HL-60/S4 (cell line): ENCODE measurements around the gene EIF1B.

Source experiments
- in situ Hi-C: fragments of 300-500 bp; cut with MboI; formaldehyde crosslinking; loops from 2 replicates; pipeline ENCODE4 v1.14.3; 2022; ENCODE audit warnings: low sequenced_read_pairs

The EIF1B gene

DNA sequence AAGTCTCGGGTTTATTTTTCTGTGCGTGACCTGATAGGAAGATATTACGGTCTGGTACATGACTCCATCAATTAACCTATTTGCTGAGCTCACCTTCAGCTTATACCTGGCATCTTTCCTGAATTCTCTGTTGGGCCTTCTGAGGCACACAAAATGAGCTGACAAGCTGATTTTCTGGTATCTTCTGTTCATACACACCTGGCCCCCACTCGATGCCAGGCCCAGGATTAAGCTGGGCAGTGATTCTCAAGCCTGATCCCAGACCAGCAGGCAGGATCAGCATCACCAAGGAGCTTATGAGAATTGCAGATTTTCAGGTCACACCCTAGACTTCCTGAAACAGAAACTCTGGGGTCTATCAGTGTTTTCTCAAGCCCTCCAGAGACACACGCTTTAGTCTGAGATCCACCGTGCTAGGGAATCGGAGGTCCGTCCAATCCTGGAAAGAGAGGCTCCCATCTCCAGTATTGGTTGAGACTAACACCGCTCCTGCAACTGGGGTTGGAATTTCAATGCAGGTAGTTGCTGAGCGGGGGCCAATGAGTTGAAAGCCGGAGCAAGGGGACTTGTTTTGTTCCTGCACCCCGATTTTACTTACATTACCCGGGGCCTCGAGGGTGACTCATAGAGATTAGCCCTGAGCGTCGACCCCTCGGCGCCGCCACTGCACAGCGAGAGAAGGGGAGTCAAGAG, 636 bp upstream of the EIF1B start:
- in situ Hi-C loops = no loop called here

DNA sequence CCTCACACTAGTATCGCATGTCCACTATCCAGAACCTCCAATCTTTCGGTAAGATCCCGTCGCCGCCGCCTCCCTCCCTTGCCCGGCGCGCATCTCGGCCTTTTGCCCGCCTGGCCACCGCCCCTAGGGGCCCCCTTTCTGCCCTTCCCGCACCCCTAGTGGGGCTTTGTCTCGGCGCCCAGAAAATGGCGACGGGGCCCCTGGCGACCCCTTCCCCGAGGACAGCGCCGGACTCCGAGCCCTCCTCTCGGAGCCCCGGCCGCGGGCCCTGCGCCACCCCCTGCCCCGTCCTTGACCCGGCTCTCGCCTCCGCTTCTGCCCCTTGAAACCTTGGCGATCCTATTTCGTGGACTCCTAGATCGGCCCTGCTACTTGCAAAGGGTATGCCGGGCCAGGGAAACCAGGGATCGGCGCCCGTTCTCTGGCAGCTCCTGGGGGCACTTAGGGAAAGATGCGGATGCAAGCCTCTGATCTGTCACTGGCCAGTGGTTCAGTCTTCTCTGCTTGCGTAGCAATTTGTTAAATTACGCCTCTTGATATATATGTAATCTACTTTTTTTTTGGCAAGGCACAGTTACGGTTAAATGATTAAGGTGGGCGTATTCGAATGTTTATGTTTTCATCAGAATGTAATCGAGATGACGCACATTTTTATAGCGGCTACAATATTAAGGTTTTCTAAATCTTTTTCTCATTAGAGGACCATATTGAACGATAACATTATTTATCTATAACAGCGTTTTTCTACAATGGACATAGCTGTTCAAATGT, 603 bp downstream of the EIF1B start:
- in situ Hi-C loops = loop anchor here (10.0 kb wide), 1 partner anchor 115 kb away; no protein-coding TSS in a partner anchor

DNA sequence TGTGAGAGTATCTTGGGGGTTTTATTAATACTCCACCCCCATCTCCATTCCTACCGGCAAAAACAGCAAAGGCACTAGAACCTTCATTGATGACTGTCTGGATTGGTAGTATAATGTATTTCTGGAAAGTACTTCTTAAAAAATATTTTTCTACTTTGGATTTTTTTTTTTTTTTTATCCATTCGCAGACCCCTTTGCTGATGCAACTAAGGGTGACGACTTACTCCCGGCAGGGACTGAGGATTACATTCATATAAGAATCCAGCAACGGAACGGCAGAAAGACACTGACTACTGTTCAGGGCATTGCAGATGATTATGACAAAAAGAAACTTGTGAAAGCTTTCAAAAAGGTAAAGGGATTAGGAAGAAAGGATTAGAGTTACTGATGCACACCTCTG, 1.2 kb downstream of the EIF1B start:
- in situ Hi-C loops = loop anchor here (10.0 kb wide), 1 partner anchor 116 kb away; no protein-coding TSS in a partner anchor

DNA sequence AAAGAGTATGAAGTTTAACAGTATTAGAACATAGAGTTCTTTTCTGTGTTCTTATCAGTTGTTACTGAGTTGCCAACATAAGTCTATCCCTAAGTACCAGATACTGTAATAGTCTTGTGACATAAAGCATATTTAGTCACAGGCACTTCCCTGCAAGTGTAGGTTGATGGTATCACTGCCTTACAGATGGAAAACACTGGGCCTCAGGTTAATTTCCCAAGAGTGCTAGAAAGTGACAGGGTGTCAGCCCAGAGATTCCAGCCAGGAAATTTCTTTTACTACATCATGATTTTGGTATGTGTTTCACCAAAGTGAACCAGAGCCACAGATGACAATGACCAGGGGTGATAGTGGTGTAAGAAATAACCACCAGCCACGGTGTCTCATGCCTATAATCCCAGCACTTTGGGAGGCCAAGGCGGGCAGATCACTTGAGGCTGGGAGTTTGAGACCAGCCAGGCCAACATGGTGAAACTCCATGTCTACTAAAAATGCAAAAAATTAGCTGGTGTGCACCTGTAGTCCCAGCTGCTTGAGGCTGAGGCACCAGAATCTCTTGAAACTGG, 3.2 kb downstream of the EIF1B start:
- in situ Hi-C loops = loop anchor here (10.0 kb wide), 1 partner anchor 118 kb away; no protein-coding TSS in a partner anchor

DNA sequence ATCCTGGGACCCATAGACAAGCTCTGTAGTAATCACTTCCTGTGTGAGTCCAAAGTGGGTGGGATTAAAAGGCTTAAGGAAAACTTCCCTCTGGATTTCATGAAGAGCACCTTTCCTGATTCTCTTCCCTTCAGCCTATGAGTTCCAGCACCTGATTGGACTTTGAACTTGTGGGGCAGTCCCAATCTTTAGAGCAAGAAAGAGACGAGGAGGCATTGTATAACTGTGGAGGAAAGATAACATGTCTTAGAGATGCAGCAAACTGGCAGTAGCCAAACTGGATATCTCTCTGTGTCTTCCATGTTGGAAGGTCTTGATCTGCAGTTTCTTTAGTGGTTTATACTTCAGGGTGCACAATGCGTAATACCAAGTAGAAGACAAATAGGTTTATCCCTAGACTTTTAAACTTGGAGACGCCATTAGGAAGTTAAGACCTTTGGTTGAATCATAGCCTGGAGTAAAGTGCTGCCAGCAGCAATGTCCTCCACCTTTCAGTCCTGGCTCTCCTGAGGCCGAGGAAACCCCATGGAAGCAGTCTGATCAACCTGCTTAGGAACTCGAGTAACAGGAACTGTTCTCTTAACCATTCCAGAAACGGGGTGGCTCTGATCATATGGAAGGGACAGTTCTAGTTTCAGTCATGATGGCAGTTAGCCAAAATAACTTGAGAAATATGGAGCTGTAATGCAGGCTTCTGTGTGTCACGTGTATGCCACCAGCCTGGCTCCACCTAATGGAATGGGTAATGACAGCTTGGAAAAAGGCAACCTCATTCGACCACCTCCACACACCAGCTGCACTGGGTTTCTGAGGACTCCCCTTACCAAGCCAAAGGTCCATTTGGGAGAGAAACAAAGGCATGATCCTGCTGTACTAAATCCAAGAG, 4.7 kb downstream of the EIF1B start:
- in situ Hi-C loops = loop anchor here (10.0 kb wide), 1 partner anchor 119 kb away; no protein-coding TSS in a partner anchor

DNA sequence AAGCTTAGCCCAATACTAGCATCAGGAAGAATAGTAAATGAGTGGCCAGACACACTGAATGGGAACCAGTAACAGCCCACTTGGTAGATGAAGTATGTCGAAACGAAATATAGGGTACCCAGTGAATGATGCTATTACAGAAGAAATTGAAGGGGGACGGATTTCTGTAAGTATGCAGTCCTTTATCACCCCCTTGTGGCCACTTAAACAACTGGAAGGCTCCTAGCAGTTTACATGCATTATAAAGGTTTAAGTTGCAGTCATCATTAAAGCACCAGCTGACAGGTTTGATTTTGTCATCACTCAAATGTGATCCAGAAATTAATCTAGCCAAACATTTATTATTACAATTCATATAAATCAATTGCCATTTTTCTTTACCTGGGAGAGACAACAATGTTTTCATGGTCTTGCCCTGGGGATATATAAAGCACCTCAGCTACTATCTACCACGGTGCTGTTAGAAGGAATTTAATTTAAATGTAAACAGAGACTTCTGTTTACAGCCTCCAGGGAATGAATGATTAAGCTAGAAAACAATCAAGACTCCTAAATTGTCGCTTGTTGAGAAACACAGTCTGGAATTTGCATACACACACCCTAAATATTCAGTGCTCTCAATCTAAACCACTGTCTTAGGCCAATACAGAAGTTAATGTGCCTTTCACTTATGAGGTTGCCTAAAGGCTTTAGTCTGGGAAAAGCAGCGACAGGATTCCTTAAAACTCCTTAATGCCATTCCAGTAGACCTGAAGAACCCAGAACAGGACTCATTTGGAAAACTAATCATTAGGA, 7.8 kb downstream of the EIF1B start:
- in situ Hi-C loops = loop anchor here (10.0 kb wide), 1 partner anchor 122 kb away; no protein-coding TSS in a partner anchor

DNA sequence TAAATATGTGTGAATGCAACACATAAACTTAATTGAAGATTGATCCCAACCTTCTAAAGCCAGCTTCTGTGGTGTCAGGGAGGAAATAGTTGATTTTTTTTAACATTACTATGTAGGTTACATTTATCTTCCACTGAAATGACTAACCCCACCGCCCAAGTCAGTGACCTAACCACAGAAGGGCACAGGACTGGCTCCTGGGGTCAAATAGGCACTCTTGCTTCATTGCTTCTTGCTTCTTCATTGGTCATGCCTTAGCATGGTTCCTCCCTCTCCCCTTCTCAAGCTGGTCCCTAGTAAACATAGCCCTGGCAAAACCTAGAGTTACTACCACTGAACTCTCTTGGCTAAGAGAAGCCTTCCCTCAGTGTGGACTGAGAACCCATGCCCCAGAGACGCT, 12.3 kb downstream of the EIF1B start:
- in situ Hi-C loops = no loop called here

DNA sequence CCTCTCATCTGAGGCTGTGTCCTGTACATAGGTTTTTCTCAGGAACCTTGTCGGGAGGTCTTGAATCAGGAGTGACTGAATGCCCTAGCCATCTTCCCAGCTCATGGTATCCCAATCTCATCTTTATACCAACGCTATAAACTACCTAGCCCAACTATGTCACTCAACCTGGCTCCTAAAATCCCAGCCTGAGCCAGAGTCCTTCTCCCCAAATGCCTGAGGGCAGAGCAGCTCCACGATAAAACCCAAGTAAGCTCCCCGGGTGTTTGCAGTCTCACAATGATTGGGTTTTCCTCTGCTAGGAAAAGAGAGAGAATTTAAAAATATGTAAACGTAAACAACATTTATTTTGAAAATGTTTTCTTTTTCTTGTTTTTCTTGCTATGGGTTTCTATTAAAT, 14.4 kb downstream of the EIF1B start:
- in situ Hi-C loops = no loop called here

DNA sequence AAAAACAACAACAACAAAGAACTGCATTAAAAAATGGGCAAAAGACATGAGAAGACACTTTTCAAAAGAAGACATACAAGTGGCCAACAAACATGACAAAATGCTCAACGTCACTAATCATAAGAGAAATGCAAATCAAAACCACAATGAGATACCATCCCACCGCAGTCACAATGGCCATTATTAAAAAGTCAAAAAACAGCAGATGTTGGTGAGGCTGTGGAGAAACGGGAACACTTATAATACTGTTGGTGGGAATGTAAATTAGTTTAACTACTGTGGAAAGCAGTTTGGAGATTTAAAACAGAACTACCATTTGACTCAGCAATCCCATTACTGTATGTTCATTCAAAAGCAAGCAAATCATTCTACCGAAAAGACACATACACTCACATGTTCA, 15.1 kb downstream of the EIF1B start:
- in situ Hi-C loops = loop anchor here (25.0 kb wide), 1 partner anchor 1563 kb away; no protein-coding TSS in a partner anchor

DNA sequence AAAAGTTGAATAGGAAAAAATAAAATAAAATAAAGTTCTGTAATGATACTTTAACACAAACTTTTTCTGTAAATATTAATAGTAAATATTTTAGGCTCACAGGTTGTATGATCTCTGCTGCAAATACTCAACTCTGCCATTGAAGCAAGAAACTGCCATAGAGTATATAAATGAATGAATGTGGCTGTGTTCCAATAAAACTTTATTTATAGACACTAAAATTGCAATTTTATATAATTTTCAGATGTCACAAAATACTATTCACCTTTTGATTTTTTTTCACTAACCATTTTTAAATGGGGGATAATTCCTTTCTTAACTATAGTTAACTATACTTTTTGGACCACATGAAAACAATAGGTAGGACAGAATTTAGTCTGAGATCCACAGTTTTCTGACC, 16.0 kb downstream of the EIF1B start:
- in situ Hi-C loops = loop anchor here (25.0 kb wide), 1 partner anchor 1562 kb away; no protein-coding TSS in a partner anchor

DNA sequence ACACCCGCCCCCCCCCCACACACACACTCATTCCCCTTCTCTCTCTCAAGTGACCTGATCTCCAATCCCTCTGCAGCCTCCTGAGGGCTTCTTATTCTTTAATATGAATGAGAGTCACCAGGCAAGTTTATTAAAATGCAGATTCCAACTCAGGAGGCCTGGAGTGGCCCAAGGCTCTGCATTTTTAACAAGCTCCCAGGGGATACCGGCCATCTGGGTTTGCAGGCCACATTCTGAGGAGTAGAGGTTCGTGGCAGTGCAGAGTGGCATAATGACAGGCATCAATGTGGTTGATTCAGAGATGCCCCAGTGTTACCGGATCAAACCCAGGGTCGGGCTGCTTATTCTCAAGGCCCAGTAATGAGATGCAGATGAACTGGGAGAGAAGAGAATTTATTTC, 18.9 kb downstream of the EIF1B start:
- in situ Hi-C loops = loop anchor here (25.0 kb wide), 1 partner anchor 1559 kb away; no protein-coding TSS in a partner anchor

DNA sequence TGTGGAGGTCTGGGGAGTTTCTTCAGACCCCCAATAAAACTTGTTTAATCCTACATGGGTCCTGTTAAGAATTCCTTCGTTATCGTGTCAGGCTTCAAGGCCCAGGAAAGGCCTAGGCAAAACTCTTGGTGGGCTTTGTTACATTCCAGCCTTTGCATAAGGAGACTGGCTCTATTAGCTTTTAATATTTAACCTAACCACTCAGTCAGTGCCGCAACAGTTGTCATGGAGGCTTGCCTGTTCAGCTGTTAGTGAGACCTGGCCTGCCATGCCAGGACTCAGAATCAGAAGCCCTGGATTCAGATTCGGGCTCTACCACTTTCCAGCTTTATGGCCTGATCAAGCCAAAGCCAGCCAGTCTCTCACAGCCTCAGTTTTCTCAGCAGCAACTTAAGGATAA, 19.6 kb downstream of the EIF1B start:
- in situ Hi-C loops = loop anchor here (25.0 kb wide), 1 partner anchor 1558 kb away; no protein-coding TSS in a partner anchor

DNA sequence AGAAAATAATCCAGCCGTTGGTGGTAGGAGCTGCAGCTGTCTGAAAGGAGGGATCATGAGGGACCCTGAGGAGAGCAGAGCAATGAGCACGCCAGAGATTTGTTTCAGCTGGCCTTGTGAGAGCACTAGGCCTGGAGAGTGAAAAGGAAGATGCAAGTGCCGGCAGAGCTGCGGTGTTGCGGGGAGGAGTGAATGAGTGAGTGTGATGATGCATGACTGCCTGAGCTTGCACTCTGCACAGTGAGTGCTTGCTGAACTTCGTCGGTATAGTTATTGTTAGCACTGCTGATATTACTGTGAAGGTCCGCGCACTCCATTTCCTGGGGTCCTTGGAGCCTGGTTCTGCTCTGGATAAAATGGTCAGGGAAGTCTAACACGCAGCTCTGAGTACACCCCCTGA, 23.2 kb downstream of the EIF1B start:
- in situ Hi-C loops = loop anchor here (25.0 kb wide), 1 partner anchor 1555 kb away; no protein-coding TSS in a partner anchor

DNA sequence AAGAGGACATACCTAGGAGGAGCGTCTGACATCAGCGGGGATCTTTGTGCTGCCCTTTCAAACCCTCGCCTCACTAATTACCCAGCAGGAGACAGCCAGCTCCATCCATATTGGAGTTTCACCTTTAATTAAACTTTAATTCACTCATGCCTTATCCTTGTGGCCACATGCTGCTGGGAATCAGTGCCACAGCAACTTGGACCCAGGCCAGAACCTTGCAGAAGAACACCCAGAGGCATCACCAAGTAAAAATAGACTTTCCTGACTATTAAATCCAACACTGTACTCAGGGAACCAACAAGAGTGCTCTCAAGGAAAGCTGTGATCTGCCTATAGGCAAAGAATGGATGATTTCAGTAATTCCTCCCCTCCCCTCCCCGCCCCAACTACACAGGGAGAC, 23.9 kb downstream of the EIF1B start:
- in situ Hi-C loops = loop anchor here (25.0 kb wide), 1 partner anchor 1554 kb away; no protein-coding TSS in a partner anchor

DNA sequence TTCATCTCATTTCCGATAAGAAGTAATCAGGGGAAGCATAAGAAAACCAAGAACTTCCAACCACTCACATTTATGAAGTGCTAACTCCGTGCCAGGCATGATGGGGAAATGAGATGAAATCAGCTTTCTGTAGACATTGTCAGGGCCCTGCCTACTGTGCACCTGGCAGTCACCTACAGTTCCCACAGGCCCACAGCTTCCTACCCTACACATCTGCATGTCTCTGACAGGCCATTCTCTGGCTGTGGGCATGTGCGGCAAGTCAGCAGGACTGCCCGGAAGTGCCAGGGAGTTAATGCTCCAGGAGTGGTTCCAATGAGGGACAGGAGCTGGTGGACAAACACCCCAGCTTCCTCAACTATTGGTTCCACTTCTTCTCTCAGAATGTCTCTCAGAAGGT, 24.3 kb downstream of the EIF1B start:
- in situ Hi-C loops = loop anchor here (25.0 kb wide), 1 partner anchor 1553 kb away; no protein-coding TSS in a partner anchor

DNA sequence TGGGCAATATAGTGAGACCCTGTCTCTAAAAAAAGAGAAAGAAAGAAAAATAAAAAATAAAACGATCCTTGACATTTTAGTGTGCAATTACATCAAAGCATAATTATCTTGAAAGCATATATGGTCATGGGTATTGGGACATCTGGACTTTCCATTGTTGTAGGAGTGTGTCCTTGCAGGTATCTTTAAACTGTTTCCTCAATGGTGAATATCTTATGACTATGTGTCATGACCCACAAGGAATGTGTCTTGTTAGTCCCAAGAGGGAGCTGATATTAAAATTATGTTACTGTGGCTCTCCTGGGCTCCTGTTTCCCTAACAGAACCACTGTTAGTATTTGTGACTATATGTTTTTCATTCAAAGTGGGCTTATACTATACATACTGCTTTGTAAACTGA, 26.6 kb downstream of the EIF1B start:
- in situ Hi-C loops = loop anchor here (25.0 kb wide), 1 partner anchor 1551 kb away; no protein-coding TSS in a partner anchor

DNA sequence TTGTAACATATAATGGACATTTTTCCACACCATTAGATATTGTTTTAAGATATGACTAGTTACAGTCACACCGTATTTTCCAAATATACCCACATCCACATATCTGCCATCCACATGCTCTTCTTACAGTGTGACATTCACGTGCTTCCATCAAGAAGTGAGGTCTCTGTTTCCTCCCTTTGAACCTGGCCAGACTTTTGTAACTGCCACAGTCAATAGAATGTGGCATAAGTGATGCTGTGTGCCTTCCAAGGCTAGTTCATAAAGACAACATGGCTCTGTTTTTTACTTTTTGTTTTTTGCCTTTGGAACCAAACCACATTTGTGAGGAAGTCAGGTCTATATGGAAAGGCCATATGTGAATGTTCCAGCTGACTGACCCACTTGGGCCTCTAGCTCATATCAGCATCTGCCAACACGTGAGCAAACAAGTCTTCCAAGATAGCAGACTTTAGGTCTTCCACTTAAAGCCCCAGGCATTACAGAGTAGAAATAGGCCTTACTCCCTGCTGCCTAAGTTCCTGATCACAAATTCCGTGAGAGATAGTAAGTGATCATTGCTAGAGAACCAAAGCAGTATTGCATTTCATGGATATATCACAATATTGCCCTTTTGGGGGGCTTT, 27.1 kb downstream of the EIF1B start:
- in situ Hi-C loops = loop anchor here (25.0 kb wide), 1 partner anchor 1551 kb away; no protein-coding TSS in a partner anchor

DNA sequence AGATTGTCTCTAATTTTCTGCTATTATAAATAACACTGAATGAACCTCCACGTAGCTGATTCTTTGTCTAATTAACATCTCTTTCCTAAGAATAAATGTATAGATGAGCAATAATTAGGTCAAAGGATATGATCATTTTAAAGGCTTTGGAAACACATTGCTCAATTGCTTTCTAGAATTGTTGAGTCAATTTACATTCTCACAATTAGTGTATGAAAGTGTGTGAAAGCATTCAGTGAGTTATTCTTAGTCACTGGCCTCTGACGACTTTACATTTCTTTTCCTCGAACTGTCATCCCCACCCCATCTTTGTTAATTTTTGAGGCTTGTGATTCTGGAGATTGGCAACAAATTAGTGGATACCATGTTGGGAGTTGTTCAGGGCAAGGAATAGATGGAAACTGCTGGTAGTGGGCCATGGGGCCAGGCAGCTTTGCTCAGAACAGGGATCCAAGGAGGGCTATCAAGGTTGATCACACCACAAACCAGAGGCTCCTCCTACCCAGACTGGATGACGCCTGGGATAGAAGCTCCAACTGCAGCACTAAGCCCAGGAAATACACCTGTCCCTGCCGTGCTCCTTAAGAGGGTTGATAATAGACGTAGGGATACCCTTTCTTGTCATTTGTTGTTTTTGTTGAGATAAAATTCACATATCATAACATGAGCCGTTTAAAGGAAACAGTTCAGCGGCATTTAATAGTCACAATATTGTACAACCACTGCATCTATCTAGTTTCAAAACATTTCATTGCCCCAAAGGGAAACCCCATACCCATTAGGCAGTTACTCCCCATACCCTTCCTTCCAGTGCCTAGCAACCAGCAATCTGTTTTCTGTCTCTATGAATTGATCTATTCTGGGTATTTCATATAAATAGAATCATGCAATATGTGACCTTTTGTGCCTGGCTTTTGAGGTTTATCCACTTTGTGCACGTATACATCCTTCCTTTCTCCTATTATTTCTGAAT, 27.9 kb downstream of the EIF1B start:
- in situ Hi-C loops = loop anchor here (25.0 kb wide), 1 partner anchor 1550 kb away; no protein-coding TSS in a partner anchor
